ENCODE measurements around the gene CERCAM. TPM values are rescaled to one million over a fixed set of nuclear protein-coding genes. Genes with fewer than 3 reads are reported as not detected.
"Not testable (repeated sequence)": the region's sequence is repeated elsewhere in the genome, so short reads cannot be mapped to it uniquely, and the experiment has no call there.

Gene CERCAM
- total RNA-seq, 1 donor: 195 TPM

GRCh38 chr9:128420060-128420650 is 502 bp upstream of the CERCAM start:
- Histone ChIP-seq H3K4me2 (ENCODE audit: insufficient read depth, low read length) (peak overlapping the region; percentile 96), H3K4me1 (ENCODE audit: insufficient read depth, low read length) (peaks cover 25% of the 10 kb centered on the region), H2AFZ (ENCODE audit: low read length) (peak overlapping the region; percentile 92), H3K36me3 (ENCODE audit: insufficient read depth, low read length) (peaks cover 25% of the 10 kb centered on the region), H3K27me3 (ENCODE audit: insufficient read depth, low read length) (peaks cover 20% of the 10 kb centered on the region), H3K79me2 (ENCODE audit: insufficient read depth, low read length) (peaks cover 20% of the 10 kb centered on the region), H3K9me3 (ENCODE audit: low read depth, low read length) (no peaks in the 10 kb centered on the region), H4K20me1 (ENCODE audit: insufficient read depth, low read length) (peaks cover 2% of the 10 kb centered on the region), H3K4me3 (ENCODE audit: insufficient read depth, low read length) (peak overlapping the region; percentile 97), H3K27ac (ENCODE audit: low read depth, low read length) (no peak overlapping the region)
- peak; percentile 98 for DNase-seq (ENCODE audit: insufficient read length, low spot score, missing footprints)
- TF ChIP-seq CTCF (IDR thresholded peaks at IDR 0.05; ENCODE audit: extremely low read depth, low read depth, low read length): peak; percentile 64

- peak overlapping the region; percentile 92 for H2AFZ ChIP-seq (ENCODE audit: low read length)
- H3K27me3 ChIP-seq (ENCODE audit: insufficient read depth, low read length): peaks cover 8% of the 10 kb centered on the region
- H3K4me1 ChIP-seq (ENCODE audit: insufficient read depth, low read length): peaks cover 25% of the 10 kb centered on the region
- H3K36me3 ChIP-seq (ENCODE audit: insufficient read depth, low read length): peaks cover 27% of the 10 kb centered on the region
- DNase-seq (ENCODE audit: insufficient read length, low spot score, missing footprints): peak; percentile 94
- no peak for TF ChIP-seq CTCF (IDR thresholded peaks at IDR 0.05; ENCODE audit: extremely low read depth, low read depth, low read length)
- H4K20me1 ChIP-seq (ENCODE audit: insufficient read depth, low read length): peaks cover 2% of the 10 kb centered on the region
- no peaks in the 10 kb centered on the region for H3K9me3 ChIP-seq (ENCODE audit: low read depth, low read length)
- peaks cover 20% of the 10 kb centered on the region for H3K79me2 ChIP-seq (ENCODE audit: insufficient read depth, low read length)
- H3K4me2 ChIP-seq (ENCODE audit: insufficient read depth, low read length): peak overlapping the region; percentile 96
- H3K4me3 ChIP-seq (ENCODE audit: insufficient read depth, low read length): peak overlapping the region; percentile 97
- peak overlapping the region; percentile 86 for H3K27ac ChIP-seq (ENCODE audit: low read depth, low read length)
These were observed 882 bp downstream of the CERCAM start for GRCh38 chr9:128421482-128421996.

GRCh38 chr9:128422022-128422782 is 1.5 kb downstream of the CERCAM start:
- Histone ChIP-seq H3K4me1 (ENCODE audit: insufficient read depth, low read length) (peaks cover 25% of the 10 kb centered on the region), H3K4me2 (ENCODE audit: insufficient read depth, low read length) (peak overlapping the region; percentile 96), H3K4me3 (ENCODE audit: insufficient read depth, low read length) (peak overlapping the region; percentile 97), H2AFZ (ENCODE audit: low read length) (peak overlapping the region; percentile 92), H3K36me3 (ENCODE audit: insufficient read depth, low read length) (peaks cover 32% of the 10 kb centered on the region), H3K27ac (ENCODE audit: low read depth, low read length) (peak overlapping the region; percentile 86), H3K79me2 (ENCODE audit: insufficient read depth, low read length) (peaks cover 20% of the 10 kb centered on the region)
- not testable (repeated sequence) for H3K9me3 ChIP-seq (ENCODE audit: low read depth, low read length); DNase-seq (ENCODE audit: insufficient read length, low spot score, missing footprints); H4K20me1 ChIP-seq (ENCODE audit: insufficient read depth, low read length); H3K27me3 ChIP-seq (ENCODE audit: insufficient read depth, low read length)

- no peak overlapping the region for H3K27ac ChIP-seq (ENCODE audit: low read depth, low read length)
- no peaks in the 10 kb centered on the region for H3K27me3 ChIP-seq (ENCODE audit: insufficient read depth, low read length)
- DNase-seq (ENCODE audit: insufficient read length, low spot score, missing footprints): no peak
- H3K9me3 ChIP-seq (ENCODE audit: low read depth, low read length): no peaks in the 10 kb centered on the region
- no peak overlapping the region for H2AFZ ChIP-seq (ENCODE audit: low read length)
- H3K4me1 ChIP-seq (ENCODE audit: insufficient read depth, low read length): peaks cover 25% of the 10 kb centered on the region
- H3K4me2 ChIP-seq (ENCODE audit: insufficient read depth, low read length): no peak overlapping the region
- H3K36me3 ChIP-seq (ENCODE audit: insufficient read depth, low read length): peaks cover 34% of the 10 kb centered on the region
- H4K20me1 ChIP-seq (ENCODE audit: insufficient read depth, low read length): peaks cover 2% of the 10 kb centered on the region
- no peak overlapping the region for H3K4me3 ChIP-seq (ENCODE audit: insufficient read depth, low read length)
- no peak for TF ChIP-seq CTCF (IDR thresholded peaks at IDR 0.05; ENCODE audit: extremely low read depth, low read depth, low read length)
- peaks cover 20% of the 10 kb centered on the region for H3K79me2 ChIP-seq (ENCODE audit: insufficient read depth, low read length)
These were observed 2.1 kb downstream of the CERCAM start for GRCh38 chr9:128422783-128423150.

- not testable (repeated sequence) for H4K20me1 ChIP-seq (ENCODE audit: insufficient read depth, low read length); DNase-seq (ENCODE audit: insufficient read length, low spot score, missing footprints); H3K4me3 ChIP-seq (ENCODE audit: insufficient read depth, low read length); H3K27ac ChIP-seq (ENCODE audit: low read depth, low read length); H2AFZ ChIP-seq (ENCODE audit: low read length); H3K4me2 ChIP-seq (ENCODE audit: insufficient read depth, low read length); H3K27me3 ChIP-seq (ENCODE audit: insufficient read depth, low read length); H3K9me3 ChIP-seq (ENCODE audit: low read depth, low read length)
- peaks cover 40% of the 10 kb centered on the region for H3K36me3 ChIP-seq (ENCODE audit: insufficient read depth, low read length)
- peaks cover 25% of the 10 kb centered on the region for H3K4me1 ChIP-seq (ENCODE audit: insufficient read depth, low read length)
- peaks cover 20% of the 10 kb centered on the region for H3K79me2 ChIP-seq (ENCODE audit: insufficient read depth, low read length)
These were observed 2.7 kb downstream of the CERCAM start for GRCh38 chr9:128423356-128423755.

Data from osteoblast (primary cell).